GM12872 (cell line): ENCODE data around the gene CRYGD.

Experiments
- CTCF ChIP-seq: IDR thresholded peaks from 3 replicates; pipeline ENCODE4 v1.5.1; 2011; ENCODE audit warnings: low read depth, mild to moderate bottlenecking, low read length, moderate library complexity; ENCODE audit not compliant: insufficient read depth

CRYGD gene

GRCh38 chr2:208150094-208150493, 25.8 kb upstream of the CRYGD start:
- no peak for TF ChIP-seq CTCF

GRCh38 chr2:208148803-208149202, 24.5 kb upstream of the CRYGD start:
- no peak for TF ChIP-seq CTCF

- TF ChIP-seq CTCF = no peak
Measured at GRCh38 chr2:208147759-208148158, 23.4 kb upstream of the CRYGD start.

GRCh38 chr2:208147008-208147407, 22.7 kb upstream of the CRYGD start:
- TF ChIP-seq CTCF = no peak

GRCh38 chr2:208146006-208146405, 21.7 kb upstream of the CRYGD start, which contains the start of gene CRYGB:
TSS of gene CRYGB (minus strand) at chr2:208146158. CDS start at chr2:208146120, 38 bp downstream.
- TF ChIP-seq CTCF = no peak

GRCh38 chr2:208142925-208143799, 18.8 kb upstream of the CRYGD start:
- no peak for TF ChIP-seq CTCF

GRCh38 chr2:208142240-208142924, 18.1 kb upstream of the CRYGD start:
- TF ChIP-seq CTCF = no peak
